Activated naive CD4-positive, alpha-beta T cell (primary cell): ENCODE data around the gene TLL2.

Source experiments
- DNase-seq, 4 experiments: peaks; one replicate each; lab custom pipeline; 2025; lab: John Stamatoyannopoulos, UW

Gene TLL2

GRCh38 chr10:96507044-96507443 is 6.7 kb downstream of the TLL2 start:
- DNase-seq: no peak

- no peak for DNase-seq
Observed at GRCh38 chr10:96505150-96506136, 8.3 kb downstream of the TLL2 start.

- no peak for DNase-seq
Observed at GRCh38 chr10:96502561-96503282, 11.0 kb downstream of the TLL2 start.

DNA sequence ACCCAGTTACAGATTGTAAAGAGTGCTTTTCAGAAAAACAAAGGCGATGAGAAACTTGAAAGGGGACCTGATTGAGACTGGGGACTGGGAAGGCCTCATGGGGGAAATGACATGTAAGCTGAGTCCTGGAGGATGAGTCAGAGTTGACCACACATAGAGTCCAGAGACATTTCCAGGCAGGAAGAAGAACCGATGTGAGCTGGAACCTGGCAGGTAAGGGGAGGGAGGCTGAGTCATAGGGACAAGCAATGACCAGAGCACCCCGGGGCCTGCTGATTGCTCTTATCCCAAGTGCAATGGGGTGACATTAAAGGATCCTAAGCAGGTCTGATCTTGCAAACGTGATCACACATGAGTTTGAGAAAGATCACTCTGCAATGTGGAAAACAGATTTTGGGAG is 11.7 kb downstream of the TLL2 start:
- no peak for DNase-seq

- DNase-seq: no peak
Observed at GRCh38 chr10:96500519-96500918, 13.2 kb downstream of the TLL2 start.

DNA sequence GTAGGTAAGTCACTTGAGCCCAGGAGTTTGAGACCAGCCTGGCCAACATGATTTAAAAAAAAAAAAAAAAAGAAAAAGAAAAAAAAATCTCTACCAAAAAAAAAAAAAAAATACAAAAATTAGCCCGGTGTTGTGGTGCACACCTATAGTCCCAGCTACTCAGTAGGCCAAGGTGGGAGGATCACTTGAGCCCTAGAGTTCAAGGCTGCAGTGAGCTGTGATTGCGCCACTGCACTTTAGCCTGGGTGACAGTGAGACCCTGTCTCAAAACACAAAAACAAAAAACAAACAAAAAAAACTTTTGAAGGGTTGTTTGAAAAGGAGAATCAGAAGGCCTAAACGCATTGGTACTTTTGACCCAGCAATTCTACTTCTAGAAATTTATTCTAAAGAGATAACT is 13.7 kb downstream of the TLL2 start:
- no peak for DNase-seq

GRCh38 chr10:96497391-96497790 is 16.3 kb downstream of the TLL2 start:
- no peak for DNase-seq

- DNase-seq: no peak
Observed at GRCh38 chr10:96496281-96496925, 17.3 kb downstream of the TLL2 start.

GRCh38 chr10:96495544-96495943 is 18.2 kb downstream of the TLL2 start:
- no peak for DNase-seq

DNA sequence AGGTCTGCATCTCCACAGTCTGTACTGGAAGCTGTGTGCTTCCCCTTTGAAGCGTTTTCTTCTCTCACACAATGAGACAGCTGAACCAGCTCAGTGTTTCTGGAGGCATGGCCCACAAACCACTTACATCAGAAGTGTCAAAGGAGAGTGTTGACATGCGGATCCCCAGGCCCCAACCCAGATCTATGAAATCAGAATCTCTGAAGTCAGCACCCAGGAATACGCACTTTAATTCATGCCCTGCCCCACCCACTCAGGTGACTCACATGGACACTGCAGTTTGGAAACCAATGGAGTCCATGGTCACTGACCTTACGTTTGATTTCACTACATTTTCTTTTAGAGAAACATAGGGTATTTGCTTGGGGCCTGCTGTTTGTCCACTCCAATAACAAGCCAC is 19.0 kb downstream of the TLL2 start:
- no peak for DNase-seq

GRCh38 chr10:96493871-96494525 is 19.7 kb downstream of the TLL2 start:
- DNase-seq: no peak

DNA sequence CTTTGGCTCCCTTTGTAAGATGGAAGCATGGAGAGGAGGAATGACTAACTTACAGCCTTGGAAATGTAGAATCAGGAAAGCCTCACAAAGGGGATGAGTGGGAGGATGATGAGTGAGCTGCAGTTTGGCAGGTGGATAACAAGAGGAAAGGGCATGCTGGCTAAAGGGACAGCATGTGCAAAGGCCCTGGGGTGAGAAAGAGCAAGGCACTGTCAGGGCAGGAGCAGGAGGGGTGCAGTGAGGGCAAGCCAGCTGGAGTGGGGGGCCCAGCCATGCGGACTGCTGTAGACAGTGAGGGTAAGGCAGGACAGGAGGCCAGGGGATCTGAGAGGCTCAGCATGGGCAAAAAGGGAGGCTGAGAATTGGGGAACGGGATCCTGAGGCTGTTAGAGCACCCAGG is 20.5 kb downstream of the TLL2 start:
- DNase-seq: no peak

DNA sequence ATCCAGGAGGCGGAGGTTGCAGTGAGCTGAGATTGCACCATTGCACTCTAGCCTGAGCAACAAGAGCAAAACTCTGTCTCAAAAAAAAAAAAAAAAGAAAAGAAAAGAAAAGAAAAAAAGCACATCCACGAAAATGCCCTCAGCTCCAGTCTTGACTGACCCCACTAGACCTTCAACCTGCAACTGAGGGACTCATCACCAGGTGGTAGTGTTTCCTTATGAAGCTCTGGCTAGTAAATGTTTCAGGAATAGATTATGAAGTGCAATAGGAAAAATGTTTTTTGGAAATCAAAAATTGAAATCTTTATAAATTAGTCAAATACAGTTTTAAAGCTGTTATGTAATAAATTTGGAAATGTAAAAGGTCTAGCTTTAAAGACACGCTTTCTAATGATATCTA is 22.4 kb downstream of the TLL2 start:
- no peak for DNase-seq

GRCh38 chr10:96488161-96488935 is 25.4 kb downstream of the TLL2 start:
- no peak for DNase-seq

- DNase-seq: no peak
Observed at GRCh38 chr10:96482815-96483588, 30.7 kb downstream of the TLL2 start.

- DNase-seq: no peak
Observed at GRCh38 chr10:96478355-96478754, 35.4 kb downstream of the TLL2 start.

- no peak for DNase-seq
Observed at GRCh38 chr10:96473866-96474265, 39.9 kb downstream of the TLL2 start.

- peak in 1 of 4 experiments; percentile 3 for DNase-seq
Observed at GRCh38 chr10:96470116-96470743, 43.5 kb downstream of the TLL2 start.

- DNase-seq: no peak
Observed at GRCh38 chr10:96468845-96469244, 44.9 kb downstream of the TLL2 start.

DNA sequence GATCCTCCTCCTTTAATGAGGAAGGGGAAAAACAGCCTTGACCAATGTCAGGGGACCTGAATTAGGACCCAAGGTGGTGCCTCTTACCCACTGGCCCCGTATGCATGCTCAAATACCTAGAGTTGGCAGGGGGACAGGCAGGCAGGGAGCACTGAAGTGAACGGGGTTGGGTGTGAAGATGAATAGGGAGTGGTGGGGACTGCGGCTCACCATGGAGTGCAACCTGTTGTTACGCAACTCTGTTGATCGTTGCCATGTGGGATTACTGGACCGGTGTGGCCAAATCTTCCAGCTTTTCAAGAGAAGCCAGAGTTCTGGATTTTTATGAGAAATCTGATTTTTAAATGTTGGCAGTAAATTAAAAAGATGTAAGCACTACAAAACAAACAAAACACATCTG is 48.1 kb downstream of the TLL2 start:
- no peak for DNase-seq
